ENCODE data around the gene RPL13A.
A peak's percentile ranks its signal among the peaks of the same experiment; 100 is the strongest.
"Not testable (repeated sequence)": the region's sequence is repeated elsewhere in the genome, so short reads cannot be mapped to it uniquely, and the experiment has no call there.

RPL13A gene

DNA sequence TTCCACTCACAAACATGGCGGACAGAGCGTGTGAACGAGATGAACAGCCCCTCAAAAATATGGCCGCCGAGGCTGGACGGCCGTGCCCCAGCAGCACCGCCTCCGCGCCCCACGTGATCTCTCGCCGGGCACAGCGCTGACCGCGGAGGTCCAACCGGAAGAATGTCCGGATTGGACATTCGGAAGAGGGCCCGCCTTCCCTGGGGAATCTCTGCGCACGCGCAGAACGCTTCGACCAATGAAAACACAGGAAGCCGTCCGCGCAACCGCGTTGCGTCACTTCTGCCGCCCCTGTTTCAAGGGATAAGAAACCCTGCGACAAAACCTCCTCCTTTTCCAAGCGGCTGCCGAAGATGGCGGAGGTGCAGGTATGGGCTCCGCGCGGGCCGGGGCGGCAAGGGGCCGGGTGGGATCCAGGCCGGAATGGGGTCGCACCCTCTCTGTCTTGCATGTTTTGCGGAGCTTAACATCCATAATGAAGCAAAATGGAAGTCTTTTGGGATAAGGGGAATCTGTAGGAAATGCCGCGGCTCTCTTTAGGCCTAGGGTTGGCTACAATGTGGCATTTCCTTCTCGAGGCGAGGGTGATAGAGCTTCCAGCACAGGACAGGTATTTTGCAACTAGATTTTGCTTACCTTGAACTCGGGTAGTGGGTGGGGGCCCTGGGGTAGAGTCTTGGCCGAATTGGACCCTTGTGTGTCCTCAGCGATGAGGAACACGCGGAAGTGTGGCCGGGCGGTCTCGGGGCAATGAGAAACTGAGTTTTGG lies at the start of gene RPL13A:
Gene RPL13A (plus strand): TSS at position 332 of the 769 bp plus-strand sequence. CDS start 22 bp downstream, at position 354.
- peak; percentile 100 for DNase-seq

DNA sequence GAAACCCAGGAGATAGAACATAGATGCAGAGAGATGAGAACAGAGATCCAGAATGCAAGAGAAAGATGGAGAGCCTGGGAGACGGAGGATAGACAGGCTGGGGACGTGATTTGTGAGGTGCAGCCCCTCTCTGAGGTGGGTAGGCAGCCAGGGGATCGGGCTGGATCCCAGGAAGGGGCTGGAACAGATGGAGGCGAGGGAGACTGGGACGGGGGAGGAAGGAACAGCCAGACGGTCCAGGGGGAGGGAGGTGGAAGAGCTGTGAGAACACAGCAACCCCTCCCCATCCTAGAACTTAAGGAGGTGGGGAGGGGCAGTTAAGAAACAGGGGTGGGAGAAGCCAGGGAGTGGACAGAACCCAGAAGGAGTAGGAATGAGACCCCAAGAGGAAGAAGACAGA lies 49.1 kb upstream of the RPL13A start:
- no peak for DNase-seq

DNA sequence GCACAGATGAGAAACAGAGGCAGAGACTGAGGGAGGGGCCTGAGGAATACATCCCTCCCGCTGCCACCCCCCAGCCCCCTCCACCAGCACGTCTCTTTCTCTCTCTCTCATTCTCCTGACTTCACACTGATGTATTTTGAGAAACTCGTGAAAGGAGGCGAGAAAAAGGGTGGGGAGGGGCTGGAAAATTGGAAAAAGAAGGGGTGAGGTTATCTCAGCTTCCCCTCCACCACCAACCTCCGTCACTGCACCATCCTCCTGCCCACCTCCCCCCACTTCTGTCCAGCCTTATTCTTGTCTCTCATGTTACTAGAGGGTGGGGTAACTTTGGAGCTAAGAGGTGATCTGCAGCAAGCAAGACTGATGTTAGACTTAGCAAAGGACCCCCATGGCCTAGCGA lies 47.6 kb upstream of the RPL13A start:
- no peak for DNase-seq

DNA sequence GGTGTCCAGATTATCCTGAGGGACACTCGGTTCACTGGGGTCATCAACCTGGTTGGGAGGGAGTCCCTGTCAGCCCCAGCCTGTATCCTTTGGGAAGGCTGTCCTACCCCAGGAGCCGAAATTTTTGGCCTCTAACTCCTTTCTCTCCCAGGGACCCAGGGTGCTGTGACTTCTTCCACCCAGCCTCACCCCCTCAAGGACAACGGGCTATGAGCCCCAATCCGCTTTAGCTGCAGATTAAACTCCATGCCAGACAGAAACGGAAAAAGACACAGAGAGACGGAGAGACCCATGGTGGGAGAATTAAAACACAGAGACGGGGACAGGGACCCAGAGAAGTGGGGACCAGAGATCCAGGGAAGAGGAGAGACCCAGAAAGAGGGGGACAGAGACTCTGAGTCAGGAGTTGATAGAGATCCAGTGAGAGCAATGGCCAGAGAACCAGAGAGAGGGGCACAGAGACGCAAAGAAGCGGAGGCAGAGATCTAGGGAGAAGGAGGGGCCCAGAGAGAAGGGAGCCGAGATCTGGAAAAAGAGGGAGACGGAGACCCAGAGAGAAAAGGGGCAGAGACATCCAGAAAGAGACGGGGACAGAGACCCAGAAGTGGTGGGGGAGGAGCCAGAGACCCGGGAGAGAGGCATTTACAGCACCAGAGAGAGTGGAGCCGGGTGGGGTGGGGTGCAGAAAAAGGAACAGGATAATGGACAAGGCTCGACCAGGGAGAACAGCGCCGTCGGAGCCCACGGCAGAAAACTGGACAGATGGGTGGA lies 46.8 kb upstream of the RPL13A start:
- no peak for DNase-seq

DNA sequence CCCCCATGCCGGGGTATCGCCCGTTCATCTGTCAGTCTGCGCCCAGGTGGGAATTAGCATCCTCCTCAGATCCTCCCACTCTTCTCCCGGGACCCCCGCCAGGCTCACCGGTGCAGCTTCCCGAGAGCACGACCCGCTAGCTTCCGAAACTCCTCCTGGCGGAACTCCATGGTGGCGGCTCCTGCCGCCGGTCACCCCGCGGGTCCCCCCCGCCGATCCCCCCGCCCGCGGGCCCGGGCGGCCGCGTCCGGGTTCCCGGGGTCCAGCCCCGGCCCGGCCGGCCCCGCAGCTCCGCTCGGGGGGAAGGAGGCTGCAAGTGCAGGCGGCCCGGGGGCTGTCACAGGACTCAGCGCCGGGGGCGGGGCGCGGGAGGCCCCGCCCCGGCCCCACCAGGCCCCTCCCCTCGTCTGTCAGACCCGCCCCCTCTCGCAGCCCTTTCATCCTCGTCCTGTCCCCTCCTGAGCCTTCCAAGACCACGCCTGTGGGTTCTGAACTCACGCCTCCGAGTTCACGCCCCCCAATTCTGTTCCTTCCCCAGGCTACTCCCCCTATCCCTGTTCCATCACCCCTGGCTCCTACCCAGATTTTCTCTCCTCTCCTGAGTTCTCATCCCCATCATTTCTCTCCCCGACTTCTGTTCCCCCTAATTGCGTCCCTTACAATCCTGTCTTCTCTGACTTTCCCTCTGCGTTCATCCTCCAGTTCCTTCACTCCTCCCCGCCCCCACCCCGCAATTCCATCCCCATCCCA lies 46.0 kb upstream of the RPL13A start, which contains the start of gene SLC17A7:
Gene SLC17A7 (minus strand): TSS at position 318 of the 750 bp plus-strand sequence. CDS start 148 bp downstream, at position 170.
- peak; percentile 42 for DNase-seq

DNA sequence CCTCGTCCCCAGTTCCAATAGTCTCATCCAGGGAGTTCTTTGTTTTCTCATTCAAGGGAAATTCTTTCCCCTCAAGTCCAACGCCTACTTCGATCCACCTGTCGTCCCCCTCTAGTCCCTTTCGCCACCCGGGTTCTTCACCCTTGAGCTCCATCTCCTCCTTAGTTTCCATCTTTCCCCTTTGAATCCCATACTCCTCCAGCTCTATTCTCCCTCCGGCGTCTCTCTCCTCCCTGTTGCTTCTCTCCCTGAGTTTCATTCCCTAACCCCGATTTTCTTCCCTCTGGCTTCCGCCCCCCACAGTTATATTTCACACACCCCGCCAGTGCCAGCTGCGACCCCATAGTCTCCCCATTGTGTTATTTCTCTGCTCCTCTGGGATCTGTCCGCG lies 45.5 kb upstream of the RPL13A start:
- no peak for DNase-seq

DNA sequence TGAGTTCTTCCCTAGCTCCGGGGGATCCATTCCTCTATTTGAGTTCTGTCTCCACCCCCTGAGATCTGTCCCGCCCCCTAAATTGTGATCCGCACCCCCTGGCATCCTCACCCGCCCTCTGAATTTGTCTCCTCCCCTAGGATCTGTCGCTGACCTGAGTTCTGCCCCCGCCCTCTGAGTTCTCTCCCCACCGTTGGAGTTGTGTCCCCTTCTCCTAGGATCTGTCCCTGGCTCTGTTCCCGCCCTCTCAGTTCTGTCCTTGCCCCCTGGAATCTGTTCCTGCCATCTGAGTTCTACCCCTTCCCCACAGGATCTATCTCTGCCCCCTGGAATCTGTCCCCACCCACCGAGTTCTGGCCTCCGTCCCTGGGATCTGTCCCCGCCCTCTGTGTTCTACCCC lies 45.1 kb upstream of the RPL13A start:
- peak; percentile 28 for DNase-seq

DNA sequence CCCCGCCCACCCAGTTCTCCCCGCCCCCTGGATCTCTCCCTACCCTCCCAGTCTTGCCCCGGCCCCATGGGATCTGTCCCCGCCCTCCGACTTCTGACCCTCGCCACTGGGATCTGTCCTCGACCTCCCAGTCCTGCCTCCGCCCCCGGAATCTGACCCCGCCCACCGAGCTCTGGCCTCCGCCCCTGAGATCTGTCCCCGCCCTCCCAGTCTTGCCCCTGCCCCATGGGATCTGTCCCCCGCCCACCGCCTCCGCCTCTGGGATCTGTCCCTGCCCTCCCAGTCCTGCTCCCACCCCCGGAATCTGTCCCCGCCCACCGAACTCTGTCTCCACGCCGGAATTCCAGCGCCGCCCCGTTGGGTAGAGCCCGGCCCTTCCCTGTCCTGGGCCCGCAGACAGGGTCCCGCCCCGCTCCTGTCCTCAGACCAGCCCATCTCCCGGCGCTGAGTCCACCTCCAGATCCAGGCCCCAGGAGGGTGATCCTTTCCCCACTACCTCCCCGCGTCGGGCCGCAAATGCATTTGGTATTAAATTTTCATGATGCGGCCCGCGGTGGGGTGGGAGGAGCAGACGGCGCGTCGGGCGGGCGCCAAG lies 44.5 kb upstream of the RPL13A start:
- peak; percentile 69 for DNase-seq

DNA sequence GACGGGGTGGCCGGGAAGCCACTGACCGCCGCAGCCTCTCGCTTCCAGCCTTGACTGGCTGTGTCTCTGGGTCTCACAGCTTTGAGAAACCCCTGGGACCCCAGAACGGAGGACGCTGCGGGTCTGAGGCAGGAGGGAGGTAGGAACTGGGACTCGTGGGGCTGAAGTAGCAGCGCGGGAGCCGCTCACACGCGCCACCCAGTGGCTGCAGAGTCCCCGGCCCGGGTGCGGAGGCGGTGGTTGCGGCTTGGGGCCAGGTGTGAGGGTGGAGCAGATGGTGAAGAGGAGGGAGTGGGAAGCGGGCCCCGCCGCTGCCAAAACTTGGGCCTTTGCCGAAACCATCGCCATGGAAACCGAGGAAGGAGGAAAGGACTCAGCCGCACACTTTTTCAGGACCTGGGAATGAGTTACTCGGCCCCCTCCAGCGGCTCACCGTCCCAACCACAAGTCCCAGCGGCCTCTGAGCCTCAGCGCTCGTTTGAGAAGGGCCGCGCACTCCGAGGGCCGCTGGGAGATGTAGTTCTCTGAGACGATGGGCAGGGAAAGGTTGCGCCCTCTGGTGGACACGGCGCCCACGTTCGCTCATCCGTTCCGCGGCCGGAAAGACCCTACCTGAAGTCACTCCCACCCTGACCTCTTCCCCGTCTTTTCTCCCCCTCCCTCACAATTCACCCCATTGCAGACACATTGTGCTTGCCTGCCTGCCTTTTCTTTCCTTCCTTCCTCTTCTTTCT lies 43.9 kb upstream of the RPL13A start:
- peak; percentile 93 for DNase-seq

DNA sequence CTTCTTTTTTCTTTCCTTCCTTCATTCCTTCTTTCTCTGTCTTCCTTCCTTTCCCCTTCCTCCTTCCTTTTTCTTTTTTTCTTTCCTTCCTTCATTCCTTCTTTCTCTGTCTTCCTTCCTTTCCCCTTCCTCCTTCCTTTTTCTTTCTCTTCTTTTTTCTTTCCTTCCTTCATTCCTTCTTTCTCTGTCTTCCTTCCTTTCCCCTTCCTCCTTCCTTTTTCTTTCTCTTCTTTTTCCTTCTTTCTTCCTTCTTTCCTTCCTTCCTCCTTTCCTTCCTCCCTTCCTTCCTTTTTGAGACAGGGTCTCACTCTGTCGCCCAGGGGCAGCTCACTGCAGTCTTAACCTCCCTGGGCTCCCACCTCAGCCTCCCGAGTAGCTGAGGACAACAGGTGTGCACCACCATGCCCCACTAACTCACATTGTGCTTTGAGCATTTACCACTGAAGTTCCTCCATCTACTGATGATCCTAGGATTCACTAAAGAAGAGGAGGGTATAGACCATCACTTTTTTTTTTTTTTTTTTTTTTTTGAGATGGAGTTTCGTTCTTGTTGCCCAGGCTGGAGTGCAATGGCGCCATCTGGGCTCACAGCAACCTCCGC lies 43.2 kb upstream of the RPL13A start:
- DNase-seq, result not testable (repeated sequence)

DNA sequence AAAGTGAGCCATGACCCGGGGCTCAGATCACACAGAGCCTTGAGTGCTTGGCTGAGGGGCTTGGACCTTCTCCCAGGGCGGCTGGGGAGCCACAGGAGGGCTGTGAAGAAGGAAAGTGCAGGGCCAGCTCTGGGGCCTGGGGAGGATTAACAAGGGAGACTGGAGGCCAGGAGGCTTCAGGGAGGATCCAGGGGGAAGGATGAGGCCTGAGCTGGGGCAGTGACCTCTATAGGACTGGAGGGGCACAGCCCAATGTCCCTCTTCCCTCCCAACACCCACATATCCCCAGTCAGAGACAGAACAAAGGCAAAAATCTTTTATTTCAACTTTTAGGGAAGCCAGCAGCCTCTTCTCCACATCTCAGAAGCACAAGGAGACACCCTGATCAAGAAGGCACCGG lies 41.4 kb upstream of the RPL13A start:
- DNase-seq, result no peak

DNA sequence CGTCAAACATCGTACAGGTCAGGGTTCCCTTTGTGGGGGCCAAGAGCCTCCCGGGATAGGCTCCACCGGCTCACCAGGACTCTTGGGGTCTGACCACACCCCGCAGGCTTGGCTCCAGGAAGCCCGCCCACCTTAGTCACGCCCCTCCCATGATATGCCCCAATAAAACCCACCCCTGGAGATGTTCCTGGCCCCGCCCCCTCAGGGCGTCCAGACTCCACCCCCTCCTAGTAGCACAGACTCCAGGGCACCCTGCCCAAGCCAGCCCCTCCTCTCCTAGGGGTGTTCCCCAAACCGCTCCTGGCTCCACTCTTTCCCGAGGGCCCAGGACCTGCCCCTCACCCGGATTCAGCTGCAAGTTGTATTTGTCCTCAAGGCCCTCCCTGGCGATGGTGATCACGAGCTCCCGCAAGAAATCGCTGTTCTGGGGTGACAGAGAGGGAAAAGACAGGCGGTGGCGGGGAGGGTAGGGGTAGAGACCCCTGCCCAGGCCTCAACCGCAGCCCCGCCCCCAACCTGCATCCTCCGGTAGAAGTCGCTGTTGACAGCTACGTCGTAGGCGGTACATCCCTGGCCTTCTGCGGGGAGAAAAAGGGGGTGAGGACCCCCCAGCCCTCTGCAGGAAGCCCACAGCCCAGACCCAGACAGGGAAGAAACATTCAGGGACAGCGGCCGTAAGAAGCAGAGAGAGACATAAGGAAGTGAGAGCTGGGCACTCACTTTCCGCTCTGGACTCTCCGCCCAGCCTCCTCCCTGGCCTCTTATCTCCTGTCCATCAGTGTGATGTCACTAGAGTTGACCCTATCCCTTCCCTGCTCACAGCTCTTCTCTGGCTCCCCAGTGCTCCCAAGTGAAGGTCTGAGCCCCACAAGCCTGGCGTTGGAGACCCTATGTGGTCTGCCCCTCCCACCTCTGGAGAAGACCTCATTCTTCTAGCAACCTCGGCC lies 39.6 kb upstream of the RPL13A start:
- peak; percentile 45 for DNase-seq

DNA sequence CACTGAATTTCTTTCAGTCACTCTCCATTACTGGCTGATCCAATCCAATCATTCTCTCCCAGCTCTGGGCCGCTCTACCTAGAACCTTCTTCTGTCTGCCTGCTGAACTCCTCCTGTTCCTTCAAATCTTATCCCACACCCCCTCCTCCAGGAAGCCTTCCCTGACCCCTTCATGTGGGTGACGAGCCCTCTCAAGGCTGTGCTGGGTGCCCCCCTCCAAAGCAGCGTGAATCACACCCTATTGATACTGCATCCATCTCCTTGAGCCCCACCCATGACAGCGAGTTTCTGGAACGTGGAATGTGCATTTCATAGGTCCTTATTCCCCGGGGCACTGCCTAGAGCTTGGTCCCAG lies 39.0 kb upstream of the RPL13A start:
- no peak for DNase-seq

DNA sequence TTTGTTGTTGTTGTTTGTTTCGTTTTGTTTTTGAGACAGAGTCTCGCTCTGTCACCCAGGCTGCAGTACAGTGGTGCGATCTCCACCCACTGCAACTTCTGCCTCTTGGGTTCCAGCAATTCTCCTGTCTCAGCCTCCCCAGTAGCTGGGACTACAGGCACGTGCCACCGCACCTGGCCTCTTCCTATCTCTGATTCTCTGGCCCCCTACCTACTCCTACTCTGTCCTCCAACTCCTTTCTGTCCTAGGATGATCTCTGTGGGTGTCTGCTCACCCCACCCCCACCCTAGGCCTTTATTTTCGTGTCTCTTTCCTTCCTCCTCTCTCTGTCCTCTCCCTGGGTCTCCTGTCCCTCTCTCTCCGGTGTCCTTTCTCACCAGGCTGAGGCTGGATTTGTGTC lies 37.0 kb upstream of the RPL13A start:
- DNase-seq, result no peak

DNA sequence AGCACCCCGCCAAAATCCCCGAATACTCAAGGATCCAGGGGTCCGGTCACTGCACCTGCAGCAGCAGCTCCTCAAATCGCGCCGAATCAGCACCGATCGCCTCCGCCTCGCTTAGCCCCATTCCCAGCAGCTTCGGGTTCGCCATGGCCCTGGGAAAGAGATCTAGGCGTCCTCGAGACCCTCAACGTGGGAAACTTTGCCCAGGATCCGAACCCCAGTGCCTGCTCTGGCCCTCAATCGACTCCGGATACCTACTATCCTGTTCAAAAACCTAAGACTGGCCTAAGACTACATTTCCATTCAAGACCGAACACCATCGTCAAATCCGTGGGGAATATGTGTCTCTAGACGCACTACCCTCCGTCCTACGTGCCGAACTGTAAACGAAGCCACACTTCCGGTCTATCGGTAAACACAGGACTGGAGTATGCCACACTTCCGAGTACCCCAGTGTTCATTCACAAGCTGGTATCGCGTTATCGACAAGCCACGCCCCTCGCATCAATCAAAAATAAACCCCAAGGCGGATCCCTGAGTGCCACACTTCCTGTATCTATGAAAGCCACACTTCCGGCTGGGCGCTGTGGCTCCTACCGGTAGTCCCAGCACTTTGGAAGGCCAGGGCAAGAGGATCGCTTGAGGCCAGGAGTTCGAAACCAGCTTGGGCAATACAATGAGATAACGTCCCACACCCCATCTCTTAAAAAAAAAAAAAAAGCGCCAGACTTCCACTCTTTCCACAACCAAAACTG lies 35.8 kb upstream of the RPL13A start, which contains the start of gene PIH1D1:
Gene PIH1D1 (minus strand): TSS at position 385 of the 752 bp plus-strand sequence. CDS start 240 bp downstream, at position 145.
- peak; percentile 96 for DNase-seq

DNA sequence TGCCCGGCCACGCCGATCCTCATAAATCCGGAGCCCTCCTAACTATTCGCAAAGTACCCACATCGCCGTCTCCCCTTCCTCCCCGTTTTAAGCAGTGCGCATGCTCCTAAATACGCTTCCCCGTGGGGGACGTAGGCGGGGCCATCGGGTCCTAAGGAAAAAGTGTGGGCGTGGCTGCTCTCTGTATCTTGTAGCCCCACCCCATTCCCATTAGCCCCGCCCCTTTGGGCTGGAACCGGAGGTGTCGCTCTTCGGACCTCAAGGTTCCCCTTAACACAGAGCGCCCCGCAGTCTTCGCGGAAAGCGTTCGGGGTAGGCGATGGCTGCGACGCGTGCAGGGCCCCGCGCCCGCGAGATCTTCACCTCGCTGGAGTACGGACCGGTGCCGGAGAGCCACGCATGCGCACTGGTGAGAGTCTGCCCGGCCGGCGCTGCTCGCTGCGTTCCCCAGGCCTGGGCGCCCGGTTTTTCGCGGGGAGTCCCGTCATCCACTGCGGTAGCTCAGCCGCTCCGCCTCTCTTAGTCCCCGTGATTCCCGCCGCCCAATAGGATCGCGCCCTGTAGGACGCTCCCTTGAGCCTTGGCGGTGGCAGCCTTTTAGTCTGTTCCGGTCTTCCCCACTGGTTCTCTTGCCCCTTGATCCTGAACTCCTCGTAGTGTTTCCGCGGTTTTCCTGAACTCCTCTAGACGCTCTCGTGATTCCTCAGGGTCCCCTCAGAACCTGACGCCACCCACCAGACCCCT lies 34.2 kb upstream of the RPL13A start, which contains the start of gene ALDH16A1:
Gene ALDH16A1 (plus strand): TSS at position 213 of the 744 bp plus-strand sequence. CDS start 107 bp downstream, at position 320.
- peak; percentile 99 for DNase-seq

DNA sequence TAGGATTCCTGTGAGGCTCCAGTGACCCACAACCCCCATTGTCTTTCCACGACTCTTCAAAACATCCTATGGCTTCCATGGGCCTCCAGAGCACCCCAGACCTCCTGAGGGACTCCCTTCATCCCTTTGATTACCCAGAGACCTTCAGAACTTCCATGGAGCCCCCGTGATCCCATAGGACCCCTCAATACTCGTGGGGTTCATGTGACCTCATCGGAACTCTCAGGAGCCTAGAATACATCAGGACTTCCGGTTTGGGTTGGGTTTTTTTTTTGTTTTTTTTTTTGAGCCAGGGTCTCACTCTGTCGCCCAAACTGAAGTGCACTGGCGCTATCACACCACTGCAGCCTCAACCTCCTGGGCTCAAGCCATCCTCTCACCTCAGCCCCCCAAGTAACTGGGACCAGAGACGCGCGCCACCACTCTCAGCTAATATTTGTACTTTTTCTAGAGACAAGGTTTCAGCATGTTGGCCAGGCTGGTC lies 33.6 kb upstream of the RPL13A start:
- DNase-seq, result no peak

DNA sequence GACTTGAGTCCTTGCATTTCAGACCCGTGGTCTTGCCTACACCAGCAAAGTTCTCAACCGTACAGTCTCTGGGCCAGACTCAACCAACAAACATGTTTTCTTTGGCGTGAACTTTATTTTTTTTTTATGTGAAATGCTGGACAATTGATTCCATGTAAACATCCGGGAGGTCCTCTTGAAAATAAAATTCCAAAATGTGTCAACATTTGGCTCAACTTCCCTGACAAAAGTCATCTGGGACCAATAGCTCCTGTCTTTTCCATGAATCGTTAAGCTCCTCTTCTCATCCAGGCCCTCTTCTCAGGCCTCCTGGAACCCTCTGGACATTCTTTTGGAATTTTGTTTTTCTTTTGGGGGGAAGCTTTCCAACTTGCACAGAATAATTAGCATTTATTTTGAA lies 31.6 kb upstream of the RPL13A start:
- no peak for DNase-seq

DNA sequence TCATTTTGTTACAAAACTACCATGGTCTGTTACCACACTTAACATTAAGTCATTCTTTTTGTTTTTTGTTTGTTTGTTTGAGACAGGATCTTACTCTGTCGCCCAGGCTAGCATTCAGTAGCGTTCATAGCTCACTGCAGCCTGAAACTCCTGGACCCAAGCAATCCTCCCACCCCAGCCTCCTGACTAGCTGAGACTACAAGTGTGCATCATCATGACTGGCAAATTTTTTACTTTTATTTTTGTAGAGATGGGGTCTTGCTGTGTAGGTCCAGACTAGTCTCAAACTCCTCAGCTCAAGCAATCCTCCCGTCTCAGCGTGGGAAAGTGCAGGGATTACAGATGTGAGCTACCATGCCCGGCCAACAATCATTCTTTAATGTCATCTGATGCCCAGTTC lies 31.1 kb upstream of the RPL13A start:
- no peak for DNase-seq

Data from stimulated activated CD4-positive, alpha-beta T cell treated with anti-CD3 and anti-CD28 coated beads, Interleukin-1b, Interleukin-23, amount 100 ng/mL, for 48 hours (primary cell).